Panc1 (cell line): ENCODE measurements around the gene MAN2A2. TPM values are rescaled to one million over a fixed set of nuclear protein-coding genes. Genes with fewer than 3 reads are reported as not detected.

ENCODE experiments used
- ATAC-seq: fragments of 200-7000 bp; cut with Tn5 transposase; 2 replicates; pipeline ENCODE4 v1.9.1; 2020; ENCODE audit warnings: mild to moderate bottlenecking, moderate library complexity
- BruUV-seq: library from RNA; stranded (reverse); fragments of 400-500 nt; replicated peaks from 2 replicates; lab custom pipeline; 2021; lab: Mats Ljungman, UMichigan
- CTCF ChIA-PET: fragments of 300-600 bp; sonication (Branson Sonifier 250); formaldehyde crosslinking; loops from one replicate; lab custom pipeline; 2022; ENCODE audit warnings: antibody characterized with exemption; lab: Charles Lee
- POLR2A ChIA-PET: fragments of 300-600 bp; sonication (Branson Sonifier 250); formaldehyde crosslinking; loops from one replicate; lab custom pipeline; 2022; ENCODE audit warnings: antibody characterized with exemption; lab: Charles Lee
- DNase-seq: peaks from one replicate; pipeline ENCODE4 v3.0.0-alpha.2; 2010; ENCODE audit warnings: low read depth, low spot score
- H3K27ac ChIP-seq: 2 replicates; pipeline ENCODE4 v1.5.1; 2011; ENCODE audit warnings: mild to moderate bottlenecking, low read length, inconsistent platforms
- H3K27me3 ChIP-seq: fragments of 200-500 bp; sonication (Bioruptor generic); 2 replicates; pipeline ENCODE4 v1.6.0; 2014; ENCODE audit warnings: low read length, inconsistent platforms; ENCODE audit not compliant: control insufficient read depth, insufficient read depth
- H3K36me3 ChIP-seq: fragments of 200-500 bp; sonication (Bioruptor generic); 2 replicates; pipeline ENCODE4 v1.5.1; 2014; ENCODE audit warnings: inconsistent platforms, mild to moderate bottlenecking, low read length, moderate library complexity; ENCODE audit not compliant: control insufficient read depth, insufficient read depth
- H3K4me1 ChIP-seq: 2 replicates; pipeline ENCODE4 v1.5.1; 2011; ENCODE audit warnings: inconsistent platforms, mild to moderate bottlenecking, low read length, moderate library complexity; ENCODE audit not compliant: control insufficient read depth, insufficient read depth
- H3K4me3 ChIP-seq, 2 experiments: 2 replicates each; pipeline ENCODE4 v1.5.1; 2011 to 2012; ENCODE audit warnings: low read depth in 2 of 2, low read length in 2 of 2, mild to moderate bottlenecking in 2 of 2, inconsistent platforms in 1 of 2, moderate library complexity in 1 of 2
- H3K9me3 ChIP-seq: fragments of 200-500 bp; sonication (Bioruptor generic); 2 replicates; pipeline ENCODE4 v1.5.1; 2014; ENCODE audit warnings: low read depth, mild to moderate bottlenecking, inconsistent platforms, low read length, moderate library complexity; ENCODE audit not compliant: control insufficient read depth, insufficient read depth
- POLR2AphosphoS5 ChIP-seq: IDR thresholded peaks from 2 replicates; pipeline ENCODE4 v1.6.1; 2012; ENCODE audit warnings: mild to moderate bottlenecking, low read depth, low read length, moderate library complexity
- SIN3A ChIP-seq: IDR thresholded peaks from 2 replicates; pipeline ENCODE4 v1.6.1; 2012; ENCODE audit warnings: low read depth, mild to moderate bottlenecking, low read length, moderate library complexity, borderline replicate concordance; ENCODE audit not compliant: insufficient read depth
- TCF7L2 ChIP-seq: IDR thresholded peaks from 2 replicates; pipeline ENCODE4 v1.6.1; 2011; ENCODE audit warnings: mild to moderate bottlenecking, low read depth, low read length, inconsistent platforms
- in situ Hi-C: cut with HindIII; loops from 2 replicates; pipeline ENCODE4 v1.10.0; 2016; ENCODE audit warnings: low sequenced_read_pairs, low pct_unique_long_range_greater_than_20kb
- intact Hi-C: fragments of 100-400 bp; cut with micrococcal nuclease; formaldehyde crosslinking; loops from one replicate; pipeline ENCODE4 v1.10.0; 2022; ENCODE audit not compliant: unreplicated experiment
- total RNA-seq: library from RNA; stranded (reverse); gene quantifications from one replicate; pipeline ENCODE4 v1.2.1, GENCODE V29; 2021; ENCODE audit not compliant: unreplicated experiment
- TF ChIP-seq, protein P1 (sequence below): fragments of 450-650 bp; IDR thresholded peaks from 2 replicates; pipeline ENCODE4 v1.5.1; 2017; ENCODE audit warnings: mild to moderate bottlenecking
- TF ChIP-seq, protein P2 (sequence below), 2 experiments: IDR thresholded peaks; 2 replicates each; pipeline ENCODE4 v1.6.1; 2011 to 2012; ENCODE audit warnings: low read depth in 2 of 2, control low read depth in 1 of 2, low read length in 1 of 2, mild to moderate bottlenecking in 1 of 2, moderate library complexity in 1 of 2; ENCODE audit not compliant: insufficient read depth in 1 of 2

Gene MAN2A2
- total RNA-seq, 1 experiment from 2014 or later, result 77.2 TPM

DNA sequence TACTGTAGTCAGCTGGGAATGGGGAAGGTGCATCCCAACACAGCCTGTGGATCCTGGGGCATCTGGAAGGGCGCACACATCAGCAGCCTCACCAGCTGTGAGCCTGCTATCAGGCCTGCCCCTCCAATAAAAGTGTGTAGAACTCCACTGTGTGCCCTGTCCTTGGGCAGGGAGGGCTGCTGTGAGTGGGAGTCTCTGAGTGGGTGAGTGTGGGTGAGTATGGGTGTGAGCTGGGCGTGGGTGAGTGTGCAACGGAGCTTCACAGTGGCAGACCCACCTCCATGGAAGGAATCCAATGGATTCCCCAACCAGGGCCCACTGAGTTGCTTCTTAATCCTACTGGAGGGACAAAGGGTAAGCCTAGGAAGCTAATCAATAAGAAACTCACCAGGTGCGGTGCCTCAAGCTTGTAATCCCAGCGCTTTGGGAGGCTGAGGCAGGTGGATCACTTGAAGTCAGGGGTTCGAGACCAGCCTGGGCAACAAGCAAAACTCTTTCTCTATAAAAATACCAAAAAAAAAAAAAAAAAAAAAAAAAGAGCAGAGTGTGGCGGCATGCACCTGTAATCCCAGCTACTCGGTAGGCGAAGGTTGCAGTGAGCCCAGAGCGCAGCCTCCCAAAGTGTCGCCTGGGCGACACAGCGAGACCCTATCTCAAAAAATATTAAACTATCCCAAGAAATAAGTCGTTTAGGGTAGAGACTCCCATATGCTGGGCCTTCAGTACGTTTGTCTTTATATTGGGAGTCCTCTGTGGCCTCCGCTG is 51.0 kb downstream of the MAN2A2 start:
- TF ChIP-seq SIN3A, result no peak
- TF ChIP-seq, protein P1, sequence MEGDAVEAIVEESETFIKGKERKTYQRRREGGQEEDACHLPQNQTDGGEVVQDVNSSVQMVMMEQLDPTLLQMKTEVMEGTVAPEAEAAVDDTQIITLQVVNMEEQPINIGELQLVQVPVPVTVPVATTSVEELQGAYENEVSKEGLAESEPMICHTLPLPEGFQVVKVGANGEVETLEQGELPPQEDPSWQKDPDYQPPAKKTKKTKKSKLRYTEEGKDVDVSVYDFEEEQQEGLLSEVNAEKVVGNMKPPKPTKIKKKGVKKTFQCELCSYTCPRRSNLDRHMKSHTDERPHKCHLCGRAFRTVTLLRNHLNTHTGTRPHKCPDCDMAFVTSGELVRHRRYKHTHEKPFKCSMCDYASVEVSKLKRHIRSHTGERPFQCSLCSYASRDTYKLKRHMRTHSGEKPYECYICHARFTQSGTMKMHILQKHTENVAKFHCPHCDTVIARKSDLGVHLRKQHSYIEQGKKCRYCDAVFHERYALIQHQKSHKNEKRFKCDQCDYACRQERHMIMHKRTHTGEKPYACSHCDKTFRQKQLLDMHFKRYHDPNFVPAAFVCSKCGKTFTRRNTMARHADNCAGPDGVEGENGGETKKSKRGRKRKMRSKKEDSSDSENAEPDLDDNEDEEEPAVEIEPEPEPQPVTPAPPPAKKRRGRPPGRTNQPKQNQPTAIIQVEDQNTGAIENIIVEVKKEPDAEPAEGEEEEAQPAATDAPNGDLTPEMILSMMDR, result no peak
- no peak for TF ChIP-seq TCF7L2
- TF ChIP-seq, protein P2, sequence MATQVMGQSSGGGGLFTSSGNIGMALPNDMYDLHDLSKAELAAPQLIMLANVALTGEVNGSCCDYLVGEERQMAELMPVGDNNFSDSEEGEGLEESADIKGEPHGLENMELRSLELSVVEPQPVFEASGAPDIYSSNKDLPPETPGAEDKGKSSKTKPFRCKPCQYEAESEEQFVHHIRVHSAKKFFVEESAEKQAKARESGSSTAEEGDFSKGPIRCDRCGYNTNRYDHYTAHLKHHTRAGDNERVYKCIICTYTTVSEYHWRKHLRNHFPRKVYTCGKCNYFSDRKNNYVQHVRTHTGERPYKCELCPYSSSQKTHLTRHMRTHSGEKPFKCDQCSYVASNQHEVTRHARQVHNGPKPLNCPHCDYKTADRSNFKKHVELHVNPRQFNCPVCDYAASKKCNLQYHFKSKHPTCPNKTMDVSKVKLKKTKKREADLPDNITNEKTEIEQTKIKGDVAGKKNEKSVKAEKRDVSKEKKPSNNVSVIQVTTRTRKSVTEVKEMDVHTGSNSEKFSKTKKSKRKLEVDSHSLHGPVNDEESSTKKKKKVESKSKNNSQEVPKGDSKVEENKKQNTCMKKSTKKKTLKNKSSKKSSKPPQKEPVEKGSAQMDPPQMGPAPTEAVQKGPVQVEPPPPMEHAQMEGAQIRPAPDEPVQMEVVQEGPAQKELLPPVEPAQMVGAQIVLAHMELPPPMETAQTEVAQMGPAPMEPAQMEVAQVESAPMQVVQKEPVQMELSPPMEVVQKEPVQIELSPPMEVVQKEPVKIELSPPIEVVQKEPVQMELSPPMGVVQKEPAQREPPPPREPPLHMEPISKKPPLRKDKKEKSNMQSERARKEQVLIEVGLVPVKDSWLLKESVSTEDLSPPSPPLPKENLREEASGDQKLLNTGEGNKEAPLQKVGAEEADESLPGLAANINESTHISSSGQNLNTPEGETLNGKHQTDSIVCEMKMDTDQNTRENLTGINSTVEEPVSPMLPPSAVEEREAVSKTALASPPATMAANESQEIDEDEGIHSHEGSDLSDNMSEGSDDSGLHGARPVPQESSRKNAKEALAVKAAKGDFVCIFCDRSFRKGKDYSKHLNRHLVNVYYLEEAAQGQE (IDR thresholded peaks at IDR 0.05; ENCODE audit: insufficient read depth in 1 of 2, low read depth in 2 of 2, low read length in 1 of 2), result no peak
- no peak for TF ChIP-seq POLR2AphosphoS5
- in situ Hi-C loops (no loop called here), intact Hi-C loops (no loop called here)
- peaks cover 4% of the 10 kb centered on the region; the same call in 1 of the 2 replicates for H3K36me3 ChIP-seq
- TSS peak; percentile 71 for BruUV-seq
- H3K4me3 ChIP-seq, result peak overlapping the region; percentile 77 to 81; a peak in 3 of 4 replicates
- POLR2A ChIA-PET, result no interaction called here
- peak overlapping the region; percentile 96 for H3K27ac ChIP-seq
- no peak for DNase-seq
- no peaks in the 10 kb centered on the region for H3K27me3 ChIP-seq
- no peaks in the 10 kb centered on the region for H3K9me3 ChIP-seq
- CTCF ChIA-PET, result interaction anchor here (1.1 to 3.4 kb wide), 2 partner anchors 96 kb away, joined by 3 to 16 read pairs; no protein-coding TSS in a partner anchor
- ATAC-seq, result no peak
- peaks cover 23% of the 10 kb centered on the region for H3K4me1 ChIP-seq

DNA sequence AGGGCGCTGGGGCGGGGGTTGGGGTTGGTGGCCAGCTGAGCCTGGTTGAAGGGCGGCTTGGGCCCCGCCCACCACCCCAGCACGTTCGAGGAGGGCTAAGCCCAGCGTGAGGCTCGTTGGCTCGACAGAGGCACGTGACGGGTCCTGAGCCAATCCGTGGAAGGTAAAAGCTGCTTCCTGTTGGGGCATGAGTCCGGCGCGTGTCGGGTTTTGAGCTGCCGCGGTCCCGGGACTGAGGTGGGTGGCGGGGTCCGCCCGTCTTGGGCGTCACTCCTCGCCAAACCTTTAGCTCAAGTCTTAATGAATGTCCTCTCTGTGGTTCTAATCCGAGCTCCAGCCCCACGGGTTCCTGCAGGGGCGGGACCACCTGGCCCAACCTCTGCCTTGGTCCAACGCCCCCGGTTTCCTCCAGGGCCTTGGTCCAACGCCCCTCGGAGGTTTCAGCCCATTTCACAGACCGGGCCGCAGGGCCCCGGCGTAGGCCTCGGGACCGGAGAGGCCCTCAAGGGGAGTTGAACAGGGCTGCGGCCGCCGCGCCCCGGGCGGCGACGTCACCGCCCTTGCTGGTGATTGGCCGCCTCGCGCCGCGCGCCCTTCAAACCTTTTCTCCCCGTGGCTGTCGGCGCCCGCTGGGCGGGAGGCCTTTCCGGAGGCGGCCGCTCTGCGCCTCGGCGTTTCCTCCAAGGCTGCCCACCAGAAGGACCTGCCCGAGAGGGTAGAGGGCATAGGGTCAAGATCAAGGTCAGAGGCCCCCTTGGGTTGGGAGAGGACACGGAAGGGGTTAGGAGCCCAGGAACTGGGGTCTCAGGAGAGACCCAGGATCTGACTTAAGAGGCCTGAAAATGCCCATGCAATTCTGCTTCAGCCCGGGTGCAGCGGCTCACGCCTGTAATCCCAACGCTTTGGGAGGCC is 51.9 kb downstream of the MAN2A2 start, which contains the start of gene RCCD1:
Gene RCCD1 (plus strand): TSS at position 173 of the 912 bp plus-strand sequence. CDS start 1,851 bp downstream, outside the sequence.
- ChIA-PET CTCF (interaction anchor here (3.4 kb wide), 1 partner anchor 95 kb away, joined by 16 read pairs; no protein-coding TSS in a partner anchor), POLR2A (interaction anchor here (0.7 kb wide), 1 partner anchor 25 kb away, joined by 5 read pairs; no protein-coding TSS in a partner anchor)
- DNase-seq (peak; percentile 84), ATAC-seq (peak; percentile 91)
- BruUV-seq, result TSS peak; percentile 78
- intact Hi-C loops, result no loop called here
- in situ Hi-C loops, result no loop called here
- H3K27me3 ChIP-seq, result no peaks in the 10 kb centered on the region
- peaks cover 4% of the 10 kb centered on the region; the same call in 1 of the 2 replicates for H3K36me3 ChIP-seq
- H3K27ac ChIP-seq, result peak within 1 kb of the TSS; percentile 96
- H3K9me3 ChIP-seq, result no peaks in the 10 kb centered on the region
- H3K4me3 ChIP-seq, result peak within 1 kb of the TSS; percentile 77 to 81
- TF ChIP-seq SIN3A, result peak; percentile 67; the same call in 1 of the 2 replicates
- TF ChIP-seq POLR2AphosphoS5, result peak; percentile 97
- TF ChIP-seq, protein P2 (IDR thresholded peaks at IDR 0.05; ENCODE audit: insufficient read depth in 1 of 2, low read depth in 2 of 2, low read length in 1 of 2), result no peak
- TF ChIP-seq TCF7L2, result peak; percentile 70; the same call in 1 of the 2 replicates
- TF ChIP-seq, protein P1, result no peak
- peaks cover 17% of the 10 kb centered on the region for H3K4me1 ChIP-seq
